Activated CD4-positive, alpha-beta T cell treated with anti-CD3 and anti-CD28 coated beads, Interleukin-2, amount 50 U/mL, for 4 hours (primary cell): ENCODE results near the gene DPPA2.

Experiments
- DNase-seq, 2 experiments: peaks; one replicate each; pipeline ENCODE4 v3.0.0-alpha.2; 2020

DPPA2 gene

GRCh38 chr3:109313061-109313460 is 3.3 kb downstream of the DPPA2 start:
- no peak for DNase-seq

- DNase-seq = no peak
Observed at GRCh38 chr3:109297496-109297895, 18.8 kb downstream of the DPPA2 start.

GRCh38 chr3:109284071-109284470 is 32.2 kb downstream of the DPPA2 start:
- DNase-seq = no peak

GRCh38 chr3:109278546-109278945 is 37.8 kb downstream of the DPPA2 start:
- no peak for DNase-seq

GRCh38 chr3:109278141-109278540 is 38.2 kb downstream of the DPPA2 start:
- no peak for DNase-seq

GRCh38 chr3:109275702-109276293 is 40.5 kb downstream of the DPPA2 start:
- no peak for DNase-seq

- no peak for DNase-seq
Observed at GRCh38 chr3:109270779-109271178, 45.5 kb downstream of the DPPA2 start.

GRCh38 chr3:109269577-109270275 is 46.6 kb downstream of the DPPA2 start:
- no peak for DNase-seq

- no peak for DNase-seq
Observed at GRCh38 chr3:109268181-109268580, 48.1 kb downstream of the DPPA2 start.

GRCh38 chr3:109265295-109265694 is 51.0 kb downstream of the DPPA2 start:
- no peak for DNase-seq

GRCh38 chr3:109257269-109257668 is 59.0 kb downstream of the DPPA2 start:
- no peak for DNase-seq

- no peak for DNase-seq
Observed at GRCh38 chr3:109254770-109255169, 61.5 kb downstream of the DPPA2 start.

GRCh38 chr3:109252641-109253040 is 63.7 kb downstream of the DPPA2 start:
- no peak for DNase-seq
